ENCODE data around the gene CDH4. TPM values are rescaled to one million over a fixed set of nuclear protein-coding genes. Genes with fewer than 3 reads are reported as not detected.

Gene CDH4
- total RNA-seq, 1 donor from 2014 or later = 0.06 TPM

GRCh38 chr20:61385731-61386130, 133.7 kb downstream of the CDH4 start:
- Histone ChIP-seq H3K4me3 (no peak overlapping the region), H3K27ac (no peak overlapping the region), H3K9me3 (peaks cover 6% of the 10 kb centered on the region), H3K36me3 (no peaks in the 10 kb centered on the region), H3K27me3 (ENCODE audit: low read depth) (peaks cover 5% of the 10 kb centered on the region), H3K4me1 (no peaks in the 10 kb centered on the region)
- DNase-seq (no peak), ATAC-seq (no peak)
- intact Hi-C loops (cut with DNase I) = no loop called here
- no peak for TF ChIP-seq CTCF (IDR thresholded peaks at IDR 0.05)

GRCh38 chr20:61387204-61387953, 135.3 kb downstream of the CDH4 start:
- TF ChIP-seq CTCF (IDR thresholded peaks at IDR 0.05) = no peak
- peaks cover 2% of the 10 kb centered on the region for H3K9me3 ChIP-seq
- no peak overlapping the region for H3K27ac ChIP-seq
- intact Hi-C loops (cut with DNase I) = no loop called here
- no peaks in the 10 kb centered on the region for H3K4me1 ChIP-seq
- ATAC-seq (peak; percentile 59 to 66), DNase-seq (no peak)
- H3K27me3 ChIP-seq (ENCODE audit: low read depth) = peaks cover 5% of the 10 kb centered on the region
- H3K36me3 ChIP-seq = no peaks in the 10 kb centered on the region
- no peak overlapping the region for H3K4me3 ChIP-seq

GRCh38 chr20:61387954-61388348, 135.9 kb downstream of the CDH4 start:
- H3K36me3 ChIP-seq = no peaks in the 10 kb centered on the region
- TF ChIP-seq CTCF (IDR thresholded peaks at IDR 0.05) = no peak

GRCh38 chr20:61389077-61389476, 137.0 kb downstream of the CDH4 start:
- ATAC-seq (no peak), DNase-seq (no peak)
- intact Hi-C loops (cut with DNase I) = no loop called here
- Histone ChIP-seq H3K36me3 (no peaks in the 10 kb centered on the region), H3K27ac (no peak overlapping the region), H3K27me3 (ENCODE audit: low read depth) (peaks cover 5% of the 10 kb centered on the region), H3K4me1 (no peaks in the 10 kb centered on the region), H3K4me3 (no peak overlapping the region), H3K9me3 (no peaks in the 10 kb centered on the region)
- no peak for TF ChIP-seq CTCF (IDR thresholded peaks at IDR 0.05)

More at GRCh38 chr20:61387954-61388348, 135.9 kb downstream of the CDH4 start:
- Histone ChIP-seq H3K4me3 (no peak overlapping the region), H3K4me1 (no peaks in the 10 kb centered on the region), H3K27me3 (ENCODE audit: low read depth) (peaks cover 5% of the 10 kb centered on the region), H3K9me3 (no peaks in the 10 kb centered on the region), H3K27ac (no peak overlapping the region)
- intact Hi-C loops (cut with DNase I) = no loop called here
- no peak for ATAC-seq
- DNase-seq = no peak

- Histone ChIP-seq H3K4me1 (no peaks in the 10 kb centered on the region), H3K27ac (no peak overlapping the region), H3K4me3 (no peak overlapping the region), H3K9me3 (no peaks in the 10 kb centered on the region), H3K36me3 (no peaks in the 10 kb centered on the region), H3K27me3 (ENCODE audit: low read depth) (peaks cover 5% of the 10 kb centered on the region)
- no peak for ATAC-seq
- DNase-seq = no peak
- intact Hi-C loops (cut with DNase I) = no loop called here
- no peak for TF ChIP-seq CTCF (IDR thresholded peaks at IDR 0.05)
Observed at GRCh38 chr20:61391185-61391584, 139.1 kb downstream of the CDH4 start.
